Astrocyte (in vitro differentiated cells and primary cell): ENCODE measurements around the gene GLYR1. TPM values are rescaled to one million over a fixed set of nuclear protein-coding genes. Genes with fewer than 3 reads are reported as not detected.

Experiments
- DNase-seq: peaks from one replicate; pipeline ENCODE4 v3.0.0-alpha.2; 2010; ENCODE audit warnings: low read depth
- FAIRE-seq: peaks from 2 replicates; lab custom pipeline; 2011; peaks lifted over from hg19 to GRCh38; lab: Jason Lieb, UNC
- H2AFZ ChIP-seq: 2 replicates; pipeline ENCODE4 v1.6.0; 2012; ENCODE audit warnings: low read depth, low read length, inconsistent platforms
- H3K27ac ChIP-seq: 2 replicates; pipeline ENCODE4 v1.5.1; 2011; ENCODE audit warnings: low read depth, low read length, inconsistent platforms
- H3K27me3 ChIP-seq: 2 replicates; pipeline ENCODE4 v1.6.0; 2011; ENCODE audit warnings: low read length, inconsistent platforms; ENCODE audit not compliant: insufficient read depth
- H3K36me3 ChIP-seq: 2 replicates; pipeline ENCODE4 v1.5.1; 2011; ENCODE audit warnings: low read length, inconsistent platforms; ENCODE audit not compliant: insufficient read depth
- H3K4me1 ChIP-seq: 2 replicates; pipeline ENCODE4 v1.5.1; 2011; ENCODE audit warnings: low read length, inconsistent platforms; ENCODE audit not compliant: insufficient read depth
- H3K4me2 ChIP-seq: 2 replicates; pipeline ENCODE4 v1.6.0; 2012; ENCODE audit warnings: low read length, inconsistent platforms
- H3K4me3 ChIP-seq: 2 replicates; pipeline ENCODE4 v1.5.1; 2011; ENCODE audit warnings: low read depth, mild to moderate bottlenecking, low read length, inconsistent platforms; ENCODE audit not compliant: insufficient read depth
- H3K79me2 ChIP-seq: 2 replicates; pipeline ENCODE4 v1.6.0; 2012; ENCODE audit warnings: mild to moderate bottlenecking, low read length, inconsistent platforms; ENCODE audit not compliant: insufficient read depth
- H3K9ac ChIP-seq: 2 replicates; pipeline ENCODE4 v1.6.0; 2012; ENCODE audit warnings: mild to moderate bottlenecking, low read length, inconsistent platforms
- H3K9me3 ChIP-seq: 2 replicates; pipeline ENCODE4 v1.5.1; 2012; ENCODE audit warnings: low read depth, mild to moderate bottlenecking, low read length, inconsistent platforms; ENCODE audit not compliant: insufficient read depth
- H4K20me1 ChIP-seq: 2 replicates; pipeline ENCODE4 v1.6.0; 2012; ENCODE audit warnings: low read length, inconsistent platforms; ENCODE audit not compliant: insufficient read depth
- H3K27ac Mint-ChIP-seq: one replicate; pipeline ENCODE4 v1.8.0; 2021; ENCODE audit warnings: mild to moderate bottlenecking, mixed read lengths; ENCODE audit not compliant: unreplicated experiment
- H3K27me3 Mint-ChIP-seq: one replicate; pipeline ENCODE4 v1.8.0; 2021; ENCODE audit warnings: low read depth, mixed read lengths; ENCODE audit not compliant: unreplicated experiment
- H3K36me3 Mint-ChIP-seq: one replicate; pipeline ENCODE4 v1.8.0; 2021; ENCODE audit warnings: low read depth, mixed read lengths; ENCODE audit not compliant: unreplicated experiment
- H3K4me1 Mint-ChIP-seq: one replicate; pipeline ENCODE4 v1.8.0; 2021; ENCODE audit warnings: low read depth, mixed read lengths; ENCODE audit not compliant: unreplicated experiment
- H3K4me3 Mint-ChIP-seq: one replicate; pipeline ENCODE4 v1.8.0; 2021; ENCODE audit warnings: mild to moderate bottlenecking, moderate library complexity, mixed read lengths; ENCODE audit not compliant: unreplicated experiment
- H3K9me3 Mint-ChIP-seq: one replicate; pipeline ENCODE4 v1.8.0; 2021; ENCODE audit warnings: mild to moderate bottlenecking, mixed read lengths; ENCODE audit not compliant: unreplicated experiment
- CTCF ChIP-seq: IDR thresholded peaks from 2 replicates; pipeline ENCODE4 v1.5.1; 2011; ENCODE audit warnings: low read depth, mild to moderate bottlenecking, inconsistent platforms, low read length, moderate library complexity; ENCODE audit not compliant: insufficient read depth
- EZH2 ChIP-seq: IDR thresholded peaks from 2 replicates; pipeline ENCODE4 v1.6.1; 2012; ENCODE audit warnings: mild to moderate bottlenecking, low read length, inconsistent platforms; ENCODE audit not compliant: insufficient read depth
- total RNA-seq: library from RNA; stranded (reverse); gene quantifications from 2 replicates; pipeline ENCODE4 v1.2.1, GENCODE V29; 2021

The GLYR1 gene
- total RNA-seq, 1 donor from 2014 or later: 77.8 TPM

- Histone ChIP-seq H4K20me1 (peaks cover 16% of the 10 kb centered on the region), H3K4me2 (peak overlapping the region; percentile 96), H3K4me1 (peaks cover 10% of the 10 kb centered on the region), H3K9ac (peak overlapping the region; percentile 76), H3K9me3 (no peaks in the 10 kb centered on the region), H3K79me2 (no peaks in the 10 kb centered on the region), H2AFZ (peak overlapping the region; percentile 86), H3K4me3 (peak overlapping the region; percentile 71), H3K27ac (no peak overlapping the region), H3K27me3 (no peaks in the 10 kb centered on the region), H3K36me3 (peaks cover 6% of the 10 kb centered on the region)
- no peaks in the 10 kb centered on the region for H3K27me3 Mint-ChIP-seq
- peak overlapping the region; percentile 85 for H3K4me3 Mint-ChIP-seq
- no peak for DNase-seq
- FAIRE-seq: no peak
- peaks cover 17% of the 10 kb centered on the region for H3K4me1 Mint-ChIP-seq
- H3K9me3 Mint-ChIP-seq: no peaks in the 10 kb centered on the region
- peak overlapping the region; percentile 34 for H3K27ac Mint-ChIP-seq
- peaks cover 10% of the 10 kb centered on the region for H3K36me3 Mint-ChIP-seq
- TF ChIP-seq CTCF (no peak), EZH2 (no peak)
Measured at GRCh38 chr16:4801051-4801961, 45.8 kb downstream of the GLYR1 start.

GRCh38 chr16:4800290-4801041 is 46.6 kb downstream of the GLYR1 start:
- peaks cover 16% of the 10 kb centered on the region for H4K20me1 ChIP-seq
- no peak overlapping the region for H3K27ac ChIP-seq
- Mint-ChIP-seq H3K27me3 (no peaks in the 10 kb centered on the region), H3K27ac (no peak overlapping the region), H3K4me1 (peaks cover 17% of the 10 kb centered on the region), H3K9me3 (no peaks in the 10 kb centered on the region), H3K36me3 (peaks cover 10% of the 10 kb centered on the region), H3K4me3 (peak overlapping the region; percentile 85)
- H2AFZ ChIP-seq: no peak overlapping the region
- H3K79me2 ChIP-seq: no peaks in the 10 kb centered on the region
- H3K9me3 ChIP-seq: no peaks in the 10 kb centered on the region
- H3K27me3 ChIP-seq: no peaks in the 10 kb centered on the region
- no peak for TF ChIP-seq CTCF
- no peak for TF ChIP-seq EZH2
- H3K4me3 ChIP-seq: no peak overlapping the region
- peaks cover 10% of the 10 kb centered on the region for H3K4me1 ChIP-seq
- peaks cover 2% of the 10 kb centered on the region for H3K36me3 ChIP-seq
- DNase-seq: no peak
- no peak overlapping the region for H3K9ac ChIP-seq
- H3K4me2 ChIP-seq: no peak overlapping the region
- FAIRE-seq: no peak
